CD4-positive, alpha-beta memory T cell (primary cell): ENCODE data around the gene PNLIP. TPM values are rescaled to one million over a fixed set of nuclear protein-coding genes. Genes with fewer than 3 reads are reported as not detected.

Experiments
- CTCF ChIA-PET: fragments of 350-600 bp; sonication (Branson Sonifier 250); formaldehyde crosslinking; loops from one replicate; lab custom pipeline; 2021; ENCODE audit warnings: inconsistent platforms; ENCODE audit not compliant: partially characterized antibody; lab: Charles Lee
- POLR2A ChIA-PET: fragments of 350-600 bp; sonication (Branson Sonifier 250); formaldehyde crosslinking; loops from one replicate; lab custom pipeline; 2021; ENCODE audit not compliant: partially characterized antibody; lab: Charles Lee
- DNase-seq, 5 donors: peaks; one replicate each; pipeline versions ENCODE4 v3.0.0 to v3.0.0-alpha.2; 2020 to 2022; ENCODE audit warnings: mixed read lengths in 1 of 5
- H3K27ac ChIP-seq: one replicate; pipeline ENCODE4 v1.7.0; 2013; ENCODE audit warnings: low read depth, low read length
- H3K27me3 ChIP-seq: 2 replicates; pipeline ENCODE4 v1.7.0; 2013; ENCODE audit warnings: mild to moderate bottlenecking, low read length, moderate library complexity; ENCODE audit not compliant: insufficient read depth
- H3K36me3 ChIP-seq: 2 replicates; pipeline ENCODE4 v1.7.0; 2013; ENCODE audit warnings: mild to moderate bottlenecking, low read length, moderate library complexity; ENCODE audit not compliant: insufficient read depth
- H3K4me1 ChIP-seq: 2 replicates; pipeline ENCODE4 v1.7.0; 2013; ENCODE audit warnings: mild to moderate bottlenecking, low read length, moderate library complexity; ENCODE audit not compliant: insufficient read depth
- H3K4me3 ChIP-seq, 2 donors: one replicate each; pipeline ENCODE4 v1.7.0; 2013; ENCODE audit warnings: low read length in 2 of 2, mild to moderate bottlenecking in 1 of 2
- H3K9me3 ChIP-seq, 2 donors: one replicate each; pipeline ENCODE4 v1.7.0; 2013; ENCODE audit warnings: low read length in 2 of 2, control low read depth in 1 of 2; ENCODE audit not compliant: control insufficient read depth in 1 of 2
- H3K27ac Mint-ChIP-seq, 7 donors: one replicate each; pipeline ENCODE4 v1.8.0; 2020 to 2021; ENCODE audit warnings: mixed read lengths in 7 of 7, mild to moderate bottlenecking in 6 of 7, inconsistent platforms in 3 of 7, moderate library complexity in 3 of 7
- H3K27me3 Mint-ChIP-seq, 2 donors: one replicate each; pipeline ENCODE4 v1.8.0; 2020 to 2021; ENCODE audit warnings: mixed read lengths in 2 of 2
- H3K36me3 Mint-ChIP-seq, 2 donors: one replicate each; pipeline ENCODE4 v1.8.0; 2020 to 2021; ENCODE audit warnings: mixed read lengths in 2 of 2, inconsistent platforms in 1 of 2, mild to moderate bottlenecking in 1 of 2
- H3K4me1 Mint-ChIP-seq, 4 donors: one replicate each; pipeline ENCODE4 v1.8.0; 2020 to 2021; ENCODE audit warnings: mixed read lengths in 4 of 4, mild to moderate bottlenecking in 1 of 4
- H3K4me3 Mint-ChIP-seq, 8 donors: one replicate each; pipeline ENCODE4 v1.8.0; 2020 to 2021; ENCODE audit warnings: mixed read lengths in 8 of 8, mild to moderate bottlenecking in 7 of 8, moderate library complexity in 6 of 8, inconsistent platforms in 3 of 8
- H3K9me3 Mint-ChIP-seq, 8 donors: one replicate each; pipeline ENCODE4 v1.8.0; 2020 to 2021; ENCODE audit warnings: mixed read lengths in 8 of 8, mild to moderate bottlenecking in 5 of 8, inconsistent platforms in 3 of 8, moderate library complexity in 1 of 8
- intact Hi-C: fragments of 100-400 bp; cut with micrococcal nuclease; formaldehyde crosslinking; loops from one replicate; pipeline ENCODE4 v1.15.1; 2023
- polyA plus RNA-seq, 2 donors: library from polyadenylated mRNA; unstranded; fragments of 300-500 nt; fragmentation: Illumina TruSeq; gene quantifications; one replicate each; pipeline ENCODE4 v1.2.3, GENCODE V29; 2021
- total RNA-seq, 2 experiments: library from RNA; stranded (reverse); gene quantifications; one replicate each; pipeline ENCODE4 v1.2.3, GENCODE V29; 2021

The PNLIP gene
- total RNA-seq (not detected), polyA plus RNA-seq (not detected)

DNA sequence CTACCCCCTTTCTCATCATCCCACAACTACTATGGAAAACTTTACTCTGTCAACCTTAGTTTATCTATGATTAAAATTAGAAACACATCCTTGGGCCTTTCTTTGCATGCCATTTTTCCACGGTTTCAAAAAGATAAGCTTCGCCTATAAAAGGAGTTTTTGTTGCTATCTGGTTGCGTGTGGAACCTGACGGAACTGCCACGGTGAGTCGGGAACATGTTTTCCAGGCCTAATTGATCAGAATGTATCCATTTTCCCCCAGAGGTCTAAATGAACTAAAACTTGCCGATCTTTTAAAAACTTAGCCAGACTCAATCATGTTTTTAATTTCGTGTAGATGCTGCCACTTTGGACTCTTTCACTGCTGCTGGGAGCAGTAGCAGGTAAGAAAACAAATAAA is at the start of gene PNLIP:
Gene PNLIP (plus strand): TSS at position 176 of the 400 bp plus-strand sequence. CDS start 162 bp downstream, at position 338.
- no peak within 1 kb of the TSS for H3K27ac ChIP-seq
- H3K4me1 Mint-ChIP-seq: no peaks in the 10 kb centered on the region
- H3K9me3 ChIP-seq: no peaks in the 10 kb centered on the region
- H3K36me3 Mint-ChIP-seq: no peaks in the 10 kb centered on the region
- H3K4me3 ChIP-seq: no peak within 1 kb of the TSS
- H3K9me3 Mint-ChIP-seq: peaks cover 0 to 1% (median 0%) of the 10 kb centered on the region in 8 donors
- H3K36me3 ChIP-seq: no peaks in the 10 kb centered on the region
- H3K27ac Mint-ChIP-seq: no peak within 1 kb of the TSS
- no peaks in the 10 kb centered on the region for H3K27me3 ChIP-seq
- intact Hi-C loops: no loop called here
- peaks cover 0 to 2% of the 10 kb centered on the region in 2 donors for H3K27me3 Mint-ChIP-seq
- no peaks in the 10 kb centered on the region for H3K4me1 ChIP-seq
- ChIA-PET POLR2A (no interaction called here), CTCF (interaction anchor here (1.0 kb wide), 1 partner anchor 23 kb away, joined by 5 read pairs; no protein-coding TSS in a partner anchor)
- no peak for DNase-seq
- no peak within 1 kb of the TSS for H3K4me3 Mint-ChIP-seq

DNA sequence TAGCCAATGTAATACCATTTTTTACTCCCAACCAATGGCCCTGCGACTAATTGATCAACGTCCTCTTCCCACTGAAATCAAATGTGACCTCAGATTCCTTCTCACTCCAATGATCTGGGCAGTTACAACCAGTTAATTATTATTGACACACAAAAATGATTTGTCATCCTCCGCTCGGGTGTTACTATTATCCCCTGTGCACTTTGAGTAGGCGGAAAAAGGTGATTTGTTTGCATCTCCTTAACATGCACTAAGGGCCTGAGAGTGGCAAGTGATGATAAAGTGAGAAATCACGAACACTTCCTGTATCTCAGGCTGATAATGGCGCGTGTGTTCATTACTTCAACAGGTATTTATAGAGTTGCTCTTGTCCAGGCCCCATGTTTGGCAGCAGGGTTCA is 40.9 kb upstream of the PNLIP start:
- H3K27me3 Mint-ChIP-seq: no peaks in the 10 kb centered on the region
- no peak overlapping the region for H3K4me3 Mint-ChIP-seq
- Histone ChIP-seq H3K27me3 (no peaks in the 10 kb centered on the region), H3K4me1 (no peaks in the 10 kb centered on the region), H3K4me3 (no peak overlapping the region), H3K27ac (no peak overlapping the region), H3K36me3 (no peaks in the 10 kb centered on the region), H3K9me3 (no peaks in the 10 kb centered on the region)
- POLR2A ChIA-PET: no interaction called here
- DNase-seq: no peak
- intact Hi-C loops: no loop called here
- H3K9me3 Mint-ChIP-seq: peaks cover 0 to 9% (median under 1%) of the 10 kb centered on the region in 8 donors
- no peak overlapping the region for H3K27ac Mint-ChIP-seq
- no peaks in the 10 kb centered on the region for H3K4me1 Mint-ChIP-seq
- no peaks in the 10 kb centered on the region for H3K36me3 Mint-ChIP-seq
- CTCF ChIA-PET: no interaction called here

DNA sequence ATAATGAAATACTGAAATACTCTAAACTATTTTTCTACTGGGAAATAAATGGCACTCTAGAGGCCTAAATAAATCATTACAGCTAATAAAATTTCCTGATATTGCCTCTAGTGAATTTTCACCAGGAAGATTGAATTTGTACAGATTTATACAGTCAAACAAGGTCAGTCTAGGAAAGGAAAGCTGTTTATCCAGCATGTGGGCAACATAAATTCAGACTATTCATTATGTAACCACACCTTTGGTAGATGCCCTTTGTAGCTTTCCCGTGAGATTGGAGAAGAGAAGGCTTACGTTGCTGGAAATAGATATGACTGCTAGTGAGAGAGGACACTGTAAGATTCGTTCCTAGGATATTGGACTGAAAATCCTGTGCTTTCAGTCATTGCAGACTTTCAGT is 35.2 kb upstream of the PNLIP start:
- intact Hi-C loops: no loop called here
- H3K27ac ChIP-seq: no peak overlapping the region
- no peaks in the 10 kb centered on the region for H3K27me3 ChIP-seq
- H3K36me3 Mint-ChIP-seq: no peaks in the 10 kb centered on the region
- H3K9me3 ChIP-seq: no peaks in the 10 kb centered on the region
- H3K4me1 ChIP-seq: no peaks in the 10 kb centered on the region
- peaks cover 0 to 2% of the 10 kb centered on the region in 2 donors for H3K27me3 Mint-ChIP-seq
- H3K4me1 Mint-ChIP-seq: no peaks in the 10 kb centered on the region
- peaks cover 0 to 5% (median 0%) of the 10 kb centered on the region in 8 donors for H3K9me3 Mint-ChIP-seq
- H3K4me3 Mint-ChIP-seq: no peak overlapping the region
- no peak for DNase-seq
- ChIA-PET POLR2A (no interaction called here), CTCF (no interaction called here)
- H3K27ac Mint-ChIP-seq: no peak overlapping the region
- H3K36me3 ChIP-seq: no peaks in the 10 kb centered on the region
- H3K4me3 ChIP-seq: no peak overlapping the region

DNA sequence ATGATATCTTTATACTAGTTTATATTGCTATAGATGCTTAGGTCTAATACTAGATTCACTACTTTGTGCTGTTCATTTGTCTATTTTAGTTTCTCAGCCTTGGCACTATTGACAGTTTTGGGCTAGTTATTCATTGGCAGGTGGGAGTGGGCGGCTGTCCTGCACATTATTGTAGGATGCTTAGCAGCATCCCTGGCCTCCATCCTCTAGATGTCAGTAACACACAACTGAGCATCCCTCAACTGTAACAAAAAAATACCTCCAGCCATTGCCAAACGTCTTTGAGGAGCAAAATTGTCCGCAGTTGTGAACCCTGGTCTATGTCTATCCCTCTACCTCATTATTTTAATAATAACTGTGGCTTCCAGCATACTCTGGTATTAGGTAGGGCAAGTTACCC is 34.4 kb upstream of the PNLIP start:
- peaks cover 0 to 5% (median 0%) of the 10 kb centered on the region in 8 donors for H3K9me3 Mint-ChIP-seq
- POLR2A ChIA-PET: no interaction called here
- Histone ChIP-seq H3K27ac (no peak overlapping the region), H3K9me3 (no peaks in the 10 kb centered on the region), H3K36me3 (no peaks in the 10 kb centered on the region), H3K4me1 (no peaks in the 10 kb centered on the region), H3K4me3 (no peak overlapping the region), H3K27me3 (no peaks in the 10 kb centered on the region)
- no peak for DNase-seq
- no peaks in the 10 kb centered on the region for H3K4me1 Mint-ChIP-seq
- CTCF ChIA-PET: no interaction called here
- peaks cover 0 to 2% of the 10 kb centered on the region in 2 donors for H3K27me3 Mint-ChIP-seq
- H3K27ac Mint-ChIP-seq: no peak overlapping the region
- no peak overlapping the region for H3K4me3 Mint-ChIP-seq
- no peaks in the 10 kb centered on the region for H3K36me3 Mint-ChIP-seq
- intact Hi-C loops: no loop called here

DNA sequence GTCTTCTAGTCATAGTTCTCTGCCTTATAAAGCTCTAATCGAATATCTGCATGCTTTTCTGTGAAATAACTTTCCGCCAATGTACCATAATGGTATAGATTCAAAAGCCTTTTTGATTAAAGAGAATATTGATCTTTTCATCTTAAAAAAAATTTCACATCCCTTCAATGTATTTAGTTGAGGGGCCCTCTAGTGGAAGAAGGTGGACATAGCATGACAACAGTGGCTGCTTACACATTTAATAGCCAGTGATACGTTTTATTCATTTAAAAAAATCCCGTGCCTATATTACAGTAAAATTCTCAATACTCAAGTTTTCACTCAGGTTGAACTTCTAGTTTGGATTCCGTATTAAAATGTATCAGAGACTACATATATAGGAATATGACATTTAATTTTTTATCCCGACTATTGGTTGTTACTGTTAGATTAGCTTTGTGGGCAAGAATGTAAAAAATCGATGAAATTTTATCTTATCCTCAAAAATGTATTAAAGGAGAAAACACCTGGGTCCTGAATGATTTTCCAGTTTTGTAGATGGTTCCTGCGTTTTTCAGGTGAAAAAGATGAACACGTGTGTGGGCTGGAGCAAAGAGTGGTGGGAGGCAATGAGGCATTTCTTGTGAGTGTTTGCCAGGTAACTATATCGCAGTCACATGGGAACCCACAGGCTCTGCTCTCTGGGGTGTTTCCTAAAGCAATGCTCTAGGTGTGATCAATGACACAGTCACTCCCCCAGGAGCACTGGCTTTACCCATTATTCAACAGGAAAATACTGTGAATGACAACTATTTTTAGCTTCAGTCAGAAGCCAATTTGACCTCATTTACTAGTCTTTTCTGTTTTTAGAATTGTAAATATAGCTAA is 24.1 kb upstream of the PNLIP start:
- Histone ChIP-seq H3K4me1 (no peaks in the 10 kb centered on the region), H3K27ac (no peak overlapping the region), H3K36me3 (no peaks in the 10 kb centered on the region), H3K27me3 (no peaks in the 10 kb centered on the region), H3K9me3 (no peaks in the 10 kb centered on the region), H3K4me3 (no peak overlapping the region)
- Mint-ChIP-seq H3K4me1 (no peaks in the 10 kb centered on the region), H3K36me3 (no peaks in the 10 kb centered on the region), H3K9me3 (no peaks in the 10 kb centered on the region), H3K27ac (no peak overlapping the region), H3K27me3 (peaks cover 1 to 3% of the 10 kb centered on the region in 2 donors), H3K4me3 (no peak overlapping the region)
- ChIA-PET CTCF (interaction anchor here (0.9 to 1.9 kb wide), 5 partner anchors 14 to 261 kb away, joined by 3 to 5 read pairs (median 3); no protein-coding TSS in a partner anchor), POLR2A (no interaction called here)
- intact Hi-C loops: no loop called here
- peak in 2 of 5 donors; percentile 3 to 5 for DNase-seq

DNA sequence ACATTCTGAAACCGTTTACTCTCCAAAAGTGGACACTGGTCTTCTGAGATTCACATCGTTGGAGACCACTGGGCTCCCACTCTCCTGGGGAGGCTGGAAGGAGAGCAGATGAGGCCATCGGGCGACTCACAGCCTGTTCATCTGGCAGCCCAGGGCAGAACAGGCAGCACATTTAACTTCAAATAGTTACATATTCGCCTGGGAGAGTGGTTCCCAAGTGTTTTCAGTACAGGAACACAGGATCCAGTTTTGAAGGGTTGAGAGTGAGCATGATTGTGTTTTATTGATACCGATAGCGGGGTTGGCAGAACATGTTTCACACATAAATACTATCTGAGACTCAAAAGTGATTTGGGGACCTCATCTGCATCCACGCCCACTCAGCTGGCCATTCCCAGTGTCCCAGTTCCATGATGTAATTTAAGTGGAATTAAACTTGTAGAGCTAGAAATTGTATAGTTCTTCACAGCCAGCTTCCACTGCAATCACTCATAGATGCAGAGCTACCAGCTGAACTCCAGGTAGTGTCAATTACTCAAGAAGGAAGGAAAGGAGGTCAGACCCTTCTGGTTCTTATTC is 22.8 kb upstream of the PNLIP start:
- Mint-ChIP-seq H3K36me3 (no peaks in the 10 kb centered on the region), H3K9me3 (peaks cover 0 to 1% (median 0%) of the 10 kb centered on the region in 8 donors), H3K4me3 (no peak overlapping the region), H3K27me3 (peaks cover 1 to 3% of the 10 kb centered on the region in 2 donors), H3K4me1 (no peaks in the 10 kb centered on the region), H3K27ac (no peak overlapping the region)
- DNase-seq: no peak
- Histone ChIP-seq H3K4me1 (no peaks in the 10 kb centered on the region), H3K27me3 (no peaks in the 10 kb centered on the region), H3K36me3 (no peaks in the 10 kb centered on the region), H3K27ac (no peak overlapping the region), H3K9me3 (no peaks in the 10 kb centered on the region), H3K4me3 (no peak overlapping the region)
- intact Hi-C loops: no loop called here
- POLR2A ChIA-PET: no interaction called here
- CTCF ChIA-PET: interaction anchor here (0.9 to 1.9 kb wide), 3 partner anchors 22 to 262 kb away, joined by 3 to 5 read pairs (median 3); no protein-coding TSS in a partner anchor

DNA sequence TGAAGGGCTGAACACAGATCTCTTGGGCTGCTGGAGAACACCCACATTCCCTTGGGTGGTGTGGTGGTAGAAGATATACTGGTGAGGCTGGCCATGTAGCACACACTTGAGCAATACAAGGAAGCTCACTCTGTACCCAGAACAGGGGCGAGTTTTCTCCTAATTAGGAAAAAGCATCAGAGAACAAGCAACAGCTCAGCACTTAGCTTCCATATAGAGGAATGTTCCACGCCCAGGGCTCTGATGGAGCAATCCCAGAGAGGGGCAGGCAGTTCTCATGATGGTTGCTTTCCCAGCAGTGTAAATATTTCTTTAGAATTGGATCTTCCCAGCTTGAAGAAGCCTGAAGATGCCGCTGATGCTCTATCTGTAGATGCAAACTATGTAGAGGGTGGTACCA is 21.0 kb upstream of the PNLIP start:
- intact Hi-C loops: no loop called here

More for the DNA sequence above, 21.0 kb upstream of the PNLIP start:
- no peak overlapping the region for H3K4me3 ChIP-seq
- CTCF ChIA-PET: interaction anchor here (1.3 kb wide), 1 partner anchor 9 kb away, joined by 3 read pairs; no protein-coding TSS in a partner anchor
- H3K4me1 Mint-ChIP-seq: no peaks in the 10 kb centered on the region
- no peaks in the 10 kb centered on the region for H3K36me3 Mint-ChIP-seq
- POLR2A ChIA-PET: no interaction called here
- H3K9me3 ChIP-seq: no peaks in the 10 kb centered on the region
- no peaks in the 10 kb centered on the region for H3K36me3 ChIP-seq
- H3K27me3 Mint-ChIP-seq: peaks cover 1 to 5% of the 10 kb centered on the region in 2 donors
- no peak overlapping the region for H3K27ac Mint-ChIP-seq
- no peaks in the 10 kb centered on the region for H3K4me1 ChIP-seq
- H3K27ac ChIP-seq: no peak overlapping the region
- H3K4me3 Mint-ChIP-seq: no peak overlapping the region
- H3K9me3 Mint-ChIP-seq: peaks cover 0 to 1% (median 0%) of the 10 kb centered on the region in 8 donors
- DNase-seq: no peak
- no peaks in the 10 kb centered on the region for H3K27me3 ChIP-seq
